Measurements from ENCODE around the gene GNB1L. TPM values are rescaled to one million over a fixed set of nuclear protein-coding genes. Genes with fewer than 3 reads are reported as not detected.

GNB1L gene
- polyA plus RNA-seq, 1 donor from 2014 or later = 16.5 TPM

- TF ChIP-seq POLR2AphosphoS5 (IDR thresholded peaks at IDR 0.05) = no peak
- TF ChIP-seq EZH2 (IDR thresholded peaks at IDR 0.05; ENCODE audit: borderline replicate concordance, insufficient read depth, low read length, poor library complexity, severe bottlenecking) = no peak
- TF ChIP-seq SMC3 (conservative IDR thresholded peaks at IDR 0.05; ENCODE audit: poor library complexity) = no peak
- TF ChIP-seq TAF1 (IDR thresholded peaks at IDR 0.05; ENCODE audit: low read depth) = no peak
These were observed 39.4 kb downstream of the GNB1L start (continued) for GRCh38 chr22:19815093-19815822.

DNA sequence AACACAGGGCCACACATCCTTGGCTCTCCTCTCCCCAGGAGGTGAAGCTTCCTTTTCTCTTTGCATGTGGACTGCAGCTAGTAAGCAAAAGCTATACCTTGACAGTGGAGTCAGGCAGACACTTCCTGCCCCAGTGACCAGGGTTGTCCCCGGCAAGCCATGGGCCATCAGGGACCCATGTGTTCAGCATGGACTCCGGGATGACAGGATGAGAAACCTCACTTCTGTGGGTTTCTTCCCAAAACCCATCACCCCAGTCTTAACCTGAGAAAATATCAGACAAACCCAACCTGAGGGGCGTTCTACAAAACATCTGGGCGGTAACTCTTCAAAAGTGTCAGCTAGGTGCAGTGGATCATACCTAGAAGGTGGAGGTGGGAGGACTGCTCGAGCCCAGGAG is 40.2 kb downstream of the GNB1L start:
- Histone ChIP-seq H3K9me2 (ENCODE audit: insufficient read depth, low read length) (no peaks in the 10 kb centered on the region), H3K9me3 (ENCODE audit: low read length) (no peaks in the 10 kb centered on the region)

More for the DNA sequence above, 40.2 kb downstream of the GNB1L start:
- Histone ChIP-seq H3K4me2 (ENCODE audit: low read length) (no peak overlapping the region), H3K9ac (ENCODE audit: low read length) (no peak overlapping the region), H3F3A (ENCODE audit: insufficient read depth, low read length, poor library complexity, severe bottlenecking) (no peaks in the 10 kb centered on the region), H3K27me3 (ENCODE audit: insufficient read depth, low read depth, low read length) (no peaks in the 10 kb centered on the region), H3K36me3 (ENCODE audit: insufficient read depth, low read length) (no peaks in the 10 kb centered on the region), H3K27ac (ENCODE audit: low read length) (no peak overlapping the region), H4K20me1 (ENCODE audit: insufficient read depth) (no peaks in the 10 kb centered on the region), H3K4me3 (ENCODE audit: low read length) (no peak overlapping the region), H3K79me2 (replicated peaks; ENCODE audit: insufficient read depth, low read length) (no peaks in the 10 kb centered on the region), H2AFZ (ENCODE audit: low read depth, low read length) (no peak overlapping the region)
- TF ChIP-seq CTCF (IDR thresholded peaks at IDR 0.05; ENCODE audit: poor library complexity, severe bottlenecking) (no peak), EZH2 (IDR thresholded peaks at IDR 0.05; ENCODE audit: borderline replicate concordance, insufficient read depth, low read length, poor library complexity, severe bottlenecking) (no peak), SMC3 (conservative IDR thresholded peaks at IDR 0.05; ENCODE audit: poor library complexity) (no peak), MXI1 (conservative IDR thresholded peaks at IDR 0.05; ENCODE audit: poor library complexity, severe bottlenecking) (no peak), EP300 (conservative IDR thresholded peaks at IDR 0.05; ENCODE audit: poor library complexity, severe bottlenecking) (no peak), POLR2AphosphoS5 (IDR thresholded peaks at IDR 0.05) (no peak), REST (IDR thresholded peaks at IDR 0.05; ENCODE audit: borderline replicate concordance) (no peak)
